Mesothelial cell of epicardium (in vitro differentiated cells): Measurements from ENCODE around the gene EIF4G3. TPM values are rescaled to one million over a fixed set of nuclear protein-coding genes. Genes with fewer than 3 reads are reported as not detected.

Experiments
- DNase-seq, 2 experiments: peaks; one replicate each; pipeline ENCODE4 v3.0.0; 2021; ENCODE audit warnings: low spot score in 2 of 2; ENCODE audit not compliant: unreplicated experiment in 2 of 2
- H3K27ac Mint-ChIP-seq: 2 replicates; pipeline ENCODE4 v1.8.0; 2021; ENCODE audit warnings: mixed read lengths
- H3K27me3 Mint-ChIP-seq: 2 replicates; pipeline ENCODE4 v1.8.0; 2021; ENCODE audit warnings: low read depth, mixed read lengths
- H3K36me3 Mint-ChIP-seq: 2 replicates; pipeline ENCODE4 v1.8.0; 2021; ENCODE audit warnings: mixed read lengths
- H3K4me1 Mint-ChIP-seq: 2 replicates; pipeline ENCODE4 v1.8.0; 2021; ENCODE audit warnings: mixed read lengths
- H3K4me3 Mint-ChIP-seq: 2 replicates; pipeline ENCODE4 v1.8.0; 2021; ENCODE audit warnings: mild to moderate bottlenecking, moderate library complexity, mixed read lengths
- H3K9me3 Mint-ChIP-seq: 2 replicates; pipeline ENCODE4 v1.8.0; 2021; ENCODE audit warnings: mixed read lengths
- total RNA-seq: library from RNA; stranded (reverse); gene quantifications from 3 replicates; pipeline ENCODE4 v1.2.1, GENCODE V29; 2021
- TF ChIP-seq, protein P1 (sequence below): fragments of 200-600 bp; sonication (generic); IDR thresholded peaks from one replicate; pipeline ENCODE4 v1.5.0; 2021; ENCODE audit warnings: antibody characterized with exemption; ENCODE audit not compliant: unreplicated experiment

Gene EIF4G3
- total RNA-seq, 1 donor from 2014 or later = 106 TPM

- H3K4me1 Mint-ChIP-seq = peaks cover 11% of the 10 kb centered on the region
- peaks cover 6% of the 10 kb centered on the region for H3K36me3 Mint-ChIP-seq
- TF ChIP-seq, protein P1, sequence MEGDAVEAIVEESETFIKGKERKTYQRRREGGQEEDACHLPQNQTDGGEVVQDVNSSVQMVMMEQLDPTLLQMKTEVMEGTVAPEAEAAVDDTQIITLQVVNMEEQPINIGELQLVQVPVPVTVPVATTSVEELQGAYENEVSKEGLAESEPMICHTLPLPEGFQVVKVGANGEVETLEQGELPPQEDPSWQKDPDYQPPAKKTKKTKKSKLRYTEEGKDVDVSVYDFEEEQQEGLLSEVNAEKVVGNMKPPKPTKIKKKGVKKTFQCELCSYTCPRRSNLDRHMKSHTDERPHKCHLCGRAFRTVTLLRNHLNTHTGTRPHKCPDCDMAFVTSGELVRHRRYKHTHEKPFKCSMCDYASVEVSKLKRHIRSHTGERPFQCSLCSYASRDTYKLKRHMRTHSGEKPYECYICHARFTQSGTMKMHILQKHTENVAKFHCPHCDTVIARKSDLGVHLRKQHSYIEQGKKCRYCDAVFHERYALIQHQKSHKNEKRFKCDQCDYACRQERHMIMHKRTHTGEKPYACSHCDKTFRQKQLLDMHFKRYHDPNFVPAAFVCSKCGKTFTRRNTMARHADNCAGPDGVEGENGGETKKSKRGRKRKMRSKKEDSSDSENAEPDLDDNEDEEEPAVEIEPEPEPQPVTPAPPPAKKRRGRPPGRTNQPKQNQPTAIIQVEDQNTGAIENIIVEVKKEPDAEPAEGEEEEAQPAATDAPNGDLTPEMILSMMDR = no peak
- no peak for DNase-seq
- H3K27ac Mint-ChIP-seq = peak overlapping the region; percentile 30
- peaks cover 3% of the 10 kb centered on the region for H3K9me3 Mint-ChIP-seq
- no peaks in the 10 kb centered on the region for H3K27me3 Mint-ChIP-seq
- no peak overlapping the region for H3K4me3 Mint-ChIP-seq
These were observed 59.5 kb downstream of the EIF4G3 start for GRCh38 chr1:21117159-21117558.

DNA sequence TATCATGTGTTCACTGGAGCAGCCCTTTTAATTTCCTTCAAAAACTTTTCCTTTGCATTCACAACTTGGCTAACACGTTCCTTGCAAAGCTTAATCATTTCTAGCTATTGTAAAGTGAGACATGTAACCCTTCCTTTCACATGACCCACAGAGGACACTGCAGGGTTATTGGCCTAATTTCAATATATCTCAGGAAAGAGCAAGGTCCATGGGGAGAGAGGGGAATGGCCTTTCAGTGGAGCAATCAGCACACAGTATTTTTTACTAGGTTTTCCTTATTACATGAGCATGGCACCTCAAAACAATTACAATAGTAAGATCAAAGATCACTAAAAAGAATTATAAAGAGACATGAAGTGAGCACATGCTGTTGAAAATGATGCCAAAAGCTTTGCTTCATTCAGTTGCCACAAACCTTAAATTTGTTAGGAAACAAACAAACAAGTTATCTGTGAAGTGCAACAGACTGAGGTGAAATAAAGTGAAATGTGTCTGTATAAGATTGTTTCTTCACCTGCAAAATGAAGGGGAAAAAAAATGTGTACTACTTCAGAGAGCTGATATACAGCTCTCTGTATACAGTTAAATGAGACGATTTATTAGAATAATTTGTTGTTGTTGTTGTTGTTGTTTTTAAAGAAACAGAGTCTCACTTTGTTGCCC, 61.5 kb downstream of the EIF4G3 start:
- Mint-ChIP-seq H3K36me3 (peaks cover 3% of the 10 kb centered on the region), H3K4me3 (no peak overlapping the region), H3K9me3 (no peaks in the 10 kb centered on the region), H3K27ac (peak overlapping the region; percentile 39), H3K27me3 (no peaks in the 10 kb centered on the region), H3K4me1 (peaks cover 25% of the 10 kb centered on the region)
- TF ChIP-seq, protein P1 = no peak
- DNase-seq = no peak

DNA sequence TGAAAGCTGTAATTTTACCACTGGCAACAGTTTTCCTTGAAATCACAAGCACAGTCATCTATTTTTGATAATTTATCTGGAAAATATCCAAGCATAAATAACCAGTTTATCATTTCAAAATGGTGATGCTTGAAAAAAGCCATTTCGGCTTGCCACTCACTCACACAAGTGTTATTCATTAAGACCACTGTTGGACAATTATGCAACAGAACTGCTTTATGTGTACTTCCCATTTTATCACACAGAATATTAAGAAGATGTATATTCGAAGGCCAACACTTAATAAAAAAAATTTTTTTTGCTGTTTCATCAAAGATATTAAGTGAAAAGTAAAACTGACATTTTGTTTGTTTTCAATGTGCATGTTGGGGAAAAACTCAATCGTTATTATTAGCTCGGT, 62.3 kb downstream of the EIF4G3 start:
- Mint-ChIP-seq H3K36me3 (peaks cover 3% of the 10 kb centered on the region), H3K4me3 (no peak overlapping the region), H3K27me3 (no peaks in the 10 kb centered on the region), H3K27ac (no peak overlapping the region), H3K9me3 (no peaks in the 10 kb centered on the region), H3K4me1 (peaks cover 25% of the 10 kb centered on the region)
- TF ChIP-seq, protein P1 = no peak
- DNase-seq = no peak

DNA sequence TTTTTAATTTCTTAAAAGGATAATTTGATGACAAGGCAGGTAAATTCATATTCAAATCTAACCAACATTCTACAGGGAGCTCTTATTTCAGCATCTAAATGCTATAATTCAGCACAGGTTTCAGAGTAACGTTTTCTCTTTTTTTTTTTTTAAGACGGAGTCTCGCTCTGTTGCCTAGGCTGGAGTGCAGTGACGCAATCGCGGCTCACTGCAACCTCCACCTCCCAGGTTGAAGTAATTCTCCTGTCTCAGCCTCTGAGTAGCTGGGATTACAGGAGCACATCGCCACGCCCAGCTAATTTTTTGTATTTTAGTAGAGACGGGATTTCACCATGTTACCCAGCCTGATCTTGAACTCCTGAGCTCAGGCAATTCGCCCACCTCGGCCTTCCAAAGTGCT, 66.5 kb downstream of the EIF4G3 start:
- no peak overlapping the region for H3K27ac Mint-ChIP-seq
- TF ChIP-seq, protein P1 = no peak
- no peak overlapping the region for H3K4me3 Mint-ChIP-seq
- H3K4me1 Mint-ChIP-seq = peaks cover 18% of the 10 kb centered on the region
- no peaks in the 10 kb centered on the region for H3K27me3 Mint-ChIP-seq
- peaks cover 3% of the 10 kb centered on the region for H3K36me3 Mint-ChIP-seq
- no peaks in the 10 kb centered on the region for H3K9me3 Mint-ChIP-seq
- DNase-seq = no peak

DNA sequence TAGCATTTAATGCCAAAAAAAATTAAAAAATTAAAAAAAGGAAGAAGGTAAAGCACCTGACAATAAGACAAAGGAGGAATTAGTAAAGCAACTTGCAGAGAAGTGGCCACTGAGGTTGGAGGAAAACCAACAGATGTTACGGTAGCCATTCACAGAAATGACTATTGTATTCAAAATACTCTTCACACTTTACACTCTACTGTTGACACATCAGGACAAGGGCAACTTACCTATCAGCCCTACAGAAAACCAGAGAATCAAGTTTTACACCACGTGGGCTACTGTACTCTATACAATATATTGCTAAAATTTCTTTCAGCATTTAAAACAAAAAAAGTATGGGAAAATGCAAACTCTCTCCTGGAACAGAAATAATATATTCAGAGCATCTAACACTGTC, 70.0 kb downstream of the EIF4G3 start:
- H3K27ac Mint-ChIP-seq = no peak overlapping the region
- no peak overlapping the region for H3K4me3 Mint-ChIP-seq
- peaks cover 11% of the 10 kb centered on the region for H3K4me1 Mint-ChIP-seq
- peaks cover 15% of the 10 kb centered on the region for H3K36me3 Mint-ChIP-seq
- no peaks in the 10 kb centered on the region for H3K9me3 Mint-ChIP-seq
- H3K27me3 Mint-ChIP-seq = no peaks in the 10 kb centered on the region
- TF ChIP-seq, protein P1 = no peak
- DNase-seq = no peak
